ENCODE measurements around the gene CEMIP.

CEMIP gene

GRCh38 chr15:80985981-80986380 lies 206.8 kb downstream of the CEMIP start:
- peaks cover 64% of the 10 kb centered on the region for H3K79me2 ChIP-seq (ENCODE audit: insufficient read depth, low read length)

GRCh38 chr15:80986487-80986886 lies 207.3 kb downstream of the CEMIP start:
- Histone ChIP-seq H3K27ac (ENCODE audit: low read depth, low read length) (no peak overlapping the region), H3K27me3 (ENCODE audit: low read length) (no peaks in the 10 kb centered on the region), H3K4me2 (ENCODE audit: low read depth, low read length, poor library complexity, severe bottlenecking) (peak overlapping the region; percentile 9), H3K9me3 (ENCODE audit: insufficient read depth, low read length) (no peaks in the 10 kb centered on the region), H3K4me3 (ENCODE audit: insufficient read depth, low read length, poor library complexity, severe bottlenecking) (no peak overlapping the region), H3K9me2 (replicated peaks; ENCODE audit: insufficient read depth, low read length) (no peaks in the 10 kb centered on the region), H3K36me3 (ENCODE audit: low read length) (no peaks in the 10 kb centered on the region), H3K9ac (ENCODE audit: low read length) (no peak overlapping the region), H3K79me2 (ENCODE audit: insufficient read depth, low read length) (peaks cover 64% of the 10 kb centered on the region), H2AFZ (ENCODE audit: low read depth, low read length, severe bottlenecking) (no peak overlapping the region), H3F3A (ENCODE audit: insufficient read depth) (peaks cover 11% of the 10 kb centered on the region), H4K20me1 (ENCODE audit: low read depth, low read length) (no peaks in the 10 kb centered on the region)
- TF ChIP-seq EZH2phosphoT487 (conservative IDR thresholded peaks at IDR 0.05; ENCODE audit: low read length) (no peak), CTCF (IDR thresholded peaks at IDR 0.05; ENCODE audit: insufficient read depth, low read length, poor library complexity, severe bottlenecking) (no peak)

More at GRCh38 chr15:80985981-80986380, 206.8 kb downstream of the CEMIP start:
- H3K9me2 ChIP-seq (replicated peaks; ENCODE audit: insufficient read depth, low read length): no peaks in the 10 kb centered on the region
- no peak overlapping the region for H3K4me3 ChIP-seq (ENCODE audit: insufficient read depth, low read length, poor library complexity, severe bottlenecking)
- peaks cover 10% of the 10 kb centered on the region for H3F3A ChIP-seq (ENCODE audit: insufficient read depth)
- H3K27me3 ChIP-seq (ENCODE audit: low read length): no peaks in the 10 kb centered on the region
- H3K27ac ChIP-seq (ENCODE audit: low read depth, low read length): no peak overlapping the region
- H3K9me3 ChIP-seq (ENCODE audit: insufficient read depth, low read length): no peaks in the 10 kb centered on the region
- H3K36me3 ChIP-seq (ENCODE audit: low read length): no peaks in the 10 kb centered on the region
- TF ChIP-seq CTCF (IDR thresholded peaks at IDR 0.05; ENCODE audit: insufficient read depth, low read length, poor library complexity, severe bottlenecking): no peak
- no peak for TF ChIP-seq EZH2phosphoT487 (conservative IDR thresholded peaks at IDR 0.05; ENCODE audit: low read length)
- H4K20me1 ChIP-seq (ENCODE audit: low read depth, low read length): no peaks in the 10 kb centered on the region
- H3K9ac ChIP-seq (ENCODE audit: low read length): no peak overlapping the region
- H3K4me2 ChIP-seq (ENCODE audit: low read depth, low read length, poor library complexity, severe bottlenecking): no peak overlapping the region
- no peak overlapping the region for H2AFZ ChIP-seq (ENCODE audit: low read depth, low read length, severe bottlenecking)

- peak overlapping the region; percentile 96 for H3K4me3 ChIP-seq (ENCODE audit: insufficient read depth, low read length, poor library complexity, severe bottlenecking)
- no peak overlapping the region for H3K27ac ChIP-seq (ENCODE audit: low read depth, low read length)
- H3K79me2 ChIP-seq (ENCODE audit: insufficient read depth, low read length): peaks cover 57% of the 10 kb centered on the region
- peak overlapping the region; percentile 92 for H3K9ac ChIP-seq (ENCODE audit: low read length)
- TF ChIP-seq EZH2phosphoT487 (conservative IDR thresholded peaks at IDR 0.05; ENCODE audit: low read length) (no peak), CTCF (IDR thresholded peaks at IDR 0.05; ENCODE audit: insufficient read depth, low read length, poor library complexity, severe bottlenecking) (no peak)
- H4K20me1 ChIP-seq (ENCODE audit: low read depth, low read length): no peaks in the 10 kb centered on the region
- H3K27me3 ChIP-seq (ENCODE audit: low read length): no peaks in the 10 kb centered on the region
- H3F3A ChIP-seq (ENCODE audit: insufficient read depth): peaks cover 11% of the 10 kb centered on the region
- H3K9me2 ChIP-seq (replicated peaks; ENCODE audit: insufficient read depth, low read length): no peaks in the 10 kb centered on the region
- no peaks in the 10 kb centered on the region for H3K9me3 ChIP-seq (ENCODE audit: insufficient read depth, low read length)
- no peak overlapping the region for H2AFZ ChIP-seq (ENCODE audit: low read depth, low read length, severe bottlenecking)
- peak overlapping the region; percentile 82 for H3K4me2 ChIP-seq (ENCODE audit: low read depth, low read length, poor library complexity, severe bottlenecking)
- no peaks in the 10 kb centered on the region for H3K36me3 ChIP-seq (ENCODE audit: low read length)
Observed at GRCh38 chr15:80988148-80988796, 209.1 kb downstream of the CEMIP start.

Data from SU-DHL-6 (cell line).